HCT116 (cell line): ENCODE measurements around the gene DOCK3. TPM values are rescaled to one million over a fixed set of nuclear protein-coding genes. Genes with fewer than 3 reads are reported as not detected.

Source experiments
- ATAC-seq: fragments of 200-7000 bp; cut with Tn5 transposase; 2 replicates; pipeline ENCODE4 v1.9.1; 2020; ENCODE audit warnings: mild to moderate bottlenecking, moderate library complexity
- BruUV-seq: library from RNA; stranded (reverse); fragments of 400-500 nt; replicated peaks from 2 replicates; lab custom pipeline; 2021; lab: Mats Ljungman, UMichigan
- CTCF ChIA-PET: fragments of 300-600 bp; sonication (Branson Sonifier 250); formaldehyde crosslinking; loops from one replicate; lab custom pipeline; 2021; ENCODE audit warnings: antibody characterized with exemption; lab: Charles Lee
- POLR2A ChIA-PET: fragments of 300-600, 350-600 bp; sonication (Branson Sonifier 250); formaldehyde crosslinking; loops from one replicate; lab custom pipeline; 2021; ENCODE audit warnings: antibody characterized with exemption; lab: Charles Lee
- RAD21 ChIA-PET, 2 experiments: fragments of 300-600 bp; sonication (Branson Sonifier 250); formaldehyde crosslinking; loops; one replicate each; lab custom pipeline; 2023; ENCODE audit warnings: low total read pairs in 2 of 2; ENCODE audit not compliant: uncharacterized antibody in 2 of 2, unreplicated experiment in 2 of 2, low non-redundant PET in 1 of 2; lab: Charles Lee
- DNase-seq: peaks from one replicate; pipeline ENCODE4 v3.0.0-alpha.2; 2010; ENCODE audit warnings: low read depth, low spot score
- H2AFZ ChIP-seq: fragments of 200-600 bp; shearing (Covaris generic), sonication (generic); 2 replicates; pipeline ENCODE4 v1.6.1; 2017; ENCODE audit warnings: low read depth, mixed run types, mixed read lengths, antibody characterized with exemption, low read length; ENCODE audit not compliant: poor library complexity, severe bottlenecking
- H3K27ac ChIP-seq: 2 replicates; pipeline ENCODE4 v1.5.1; 2012; ENCODE audit warnings: low read depth, low read length
- H3K27me3 ChIP-seq: fragments of 200-600 bp; sonication (generic); 2 replicates; pipeline ENCODE4 v1.6.1; 2016; ENCODE audit warnings: mixed run types, low read length, mixed read lengths; ENCODE audit not compliant: insufficient read depth
- H3K36me3 ChIP-seq, 2 experiments: fragments of 200-500 bp in 1 of 2; fragments of 200-600 bp in 1 of 2; sonication (Bioruptor generic) in 1 of 2; sonication (generic) in 1 of 2; 2 replicates each; pipeline versions ENCODE4 v1.5.1 to v1.6.1; 2014 to 2016; ENCODE audit warnings: low read length in 2 of 2, inconsistent platforms in 1 of 2, mixed read lengths in 1 of 2, mixed run types in 1 of 2; ENCODE audit not compliant: insufficient read depth in 2 of 2, control insufficient read depth in 1 of 2
- H3K4me1 ChIP-seq, 2 experiments: fragments of 200-600 bp in 1 of 2; sonication (generic) in 1 of 2; 2 replicates each; pipeline versions ENCODE4 v1.5.1 to v1.6.1; 2012 to 2017; ENCODE audit warnings: low read length in 2 of 2, inconsistent platforms in 1 of 2, mild to moderate bottlenecking in 1 of 2, mixed read lengths in 1 of 2, mixed run types in 1 of 2, moderate library complexity in 1 of 2; ENCODE audit not compliant: insufficient read depth in 2 of 2, control insufficient read depth in 1 of 2
- H3K4me2 ChIP-seq: fragments of 200-600 bp; sonication (generic); 2 replicates; pipeline ENCODE4 v1.6.1; 2017; ENCODE audit warnings: mixed run types, low read length, mixed read lengths
- H3K4me3 ChIP-seq, 2 experiments: fragments of 200-600 bp in 1 of 2; sonication (generic) in 1 of 2; replicated peaks in 1 of 2; 2 replicates each; pipeline ENCODE4 v1.5.1; 2011 to 2016; ENCODE audit warnings: low read length in 2 of 2, control low read depth in 1 of 2, low read depth in 1 of 2, mild to moderate bottlenecking in 1 of 2, mixed read lengths in 1 of 2, mixed run types in 1 of 2
- H3K79me2 ChIP-seq: fragments of 200-600 bp; sonication (generic); 2 replicates; pipeline ENCODE4 v1.6.1; 2017; ENCODE audit warnings: mild to moderate bottlenecking, mixed run types, low read length, moderate library complexity, mixed read lengths; ENCODE audit not compliant: insufficient read depth
- H3K9ac ChIP-seq: fragments of 200-600 bp; sonication (generic); 2 replicates; pipeline ENCODE4 v1.6.1; 2016; ENCODE audit warnings: low read length, mixed read lengths
- H3K9me2 ChIP-seq: fragments of 200-600 bp; sonication (generic), shearing (Covaris generic); 2 replicates; pipeline ENCODE4 v1.6.1; 2017; ENCODE audit warnings: mixed run types, mild to moderate bottlenecking, moderate library complexity; ENCODE audit not compliant: insufficient read depth
- H3K9me3 ChIP-seq, 2 experiments: fragments of 200-500 bp in 1 of 2; fragments of 200-600 bp in 1 of 2; sonication (Bioruptor generic) in 1 of 2; sonication (generic) in 1 of 2; 2 replicates each; pipeline ENCODE4 v1.6.1; 2014 to 2017; ENCODE audit warnings: low read length in 2 of 2, mixed read lengths in 2 of 2, inconsistent platforms in 1 of 2, low read depth in 1 of 2, mild to moderate bottlenecking in 1 of 2, mixed run types in 1 of 2, moderate library complexity in 1 of 2; ENCODE audit not compliant: control insufficient read depth in 1 of 2, insufficient read depth in 1 of 2
- H4K20me1 ChIP-seq: fragments of 200-600 bp; sonication (generic), shearing (Covaris generic); 2 replicates; pipeline ENCODE4 v1.6.1; 2017; ENCODE audit warnings: mixed run types, mild to moderate bottlenecking, moderate library complexity; ENCODE audit not compliant: insufficient read depth
- CEBPB ChIP-seq: IDR thresholded peaks from 2 replicates; pipeline ENCODE4 v1.6.1; 2012; ENCODE audit warnings: low read depth
- EGR1 ChIP-seq: IDR thresholded peaks from 2 replicates; pipeline ENCODE4 v1.6.1; 2012; ENCODE audit warnings: low read depth
- EZH2phosphoT487 ChIP-seq: fragments of 200-600 bp; IDR thresholded peaks from 2 replicates; pipeline ENCODE4 v1.6.1; 2018; ENCODE audit warnings: antibody characterized with exemption, borderline replicate concordance
- POLR2A ChIP-seq: IDR thresholded peaks from 2 replicates; pipeline ENCODE4 v1.7.0; 2011; ENCODE audit warnings: borderline replicate concordance; ENCODE audit not compliant: insufficient read depth, insufficient read length; ENCODE audit errors: extremely low read depth
- POLR2AphosphoS5 ChIP-seq: IDR thresholded peaks from 2 replicates; pipeline ENCODE4 v1.6.1; 2011; ENCODE audit warnings: mild to moderate bottlenecking, low read depth, low read length, moderate library complexity
- RAD21 ChIP-seq: IDR thresholded peaks from 2 replicates; pipeline ENCODE4 v1.6.1; 2012; ENCODE audit warnings: low read depth, mild to moderate bottlenecking
- SIN3A ChIP-seq: IDR thresholded peaks from 2 replicates; pipeline ENCODE4 v1.6.1; 2012; ENCODE audit warnings: low read depth
- SRF ChIP-seq: IDR thresholded peaks from 2 replicates; pipeline ENCODE4 v1.6.1; 2012; ENCODE audit warnings: low read depth
- YY1 ChIP-seq: IDR thresholded peaks from 2 replicates; pipeline ENCODE4 v1.6.1; 2011; ENCODE audit warnings: low read length, low read depth, moderate library complexity, mild to moderate bottlenecking; ENCODE audit not compliant: insufficient replicate concordance; ENCODE audit errors: extremely low read depth
- intact Hi-C: fragments of 100-400 bp; cut with micrococcal nuclease; formaldehyde crosslinking; loops from 2 replicates; pipeline ENCODE4 v1.10.0; 2022
- total RNA-seq: library from RNA; stranded (reverse); gene quantifications from one replicate; pipeline ENCODE4 v1.2.1, GENCODE V29; 2021; ENCODE audit not compliant: unreplicated experiment
- TF ChIP-seq, protein P1 (sequence below): IDR thresholded peaks from 2 replicates; pipeline ENCODE4 v1.6.1; 2012
- TF ChIP-seq, protein P2 (sequence below), 3 experiments: fragments of 200-600 bp in 1 of 3; sonication (generic) in 1 of 3; IDR thresholded peaks in 2 of 3; conservative IDR thresholded peaks in 1 of 3; 2 replicates each; pipeline ENCODE4 v1.5.1; 2012 to 2017; ENCODE audit warnings: low read depth in 2 of 3, low read length in 2 of 3, antibody characterized with exemption in 1 of 3, borderline replicate concordance in 1 of 3, control low read depth in 1 of 3, mild to moderate bottlenecking in 1 of 3, mixed read lengths in 1 of 3, mixed run types in 1 of 3, moderate library complexity in 1 of 3; ENCODE audit not compliant: insufficient read depth in 1 of 3
- TF ChIP-seq, protein P3 (sequence below): IDR thresholded peaks from 2 replicates; pipeline ENCODE4 v1.6.1; 2012

Gene DOCK3
- total RNA-seq, 1 experiment from 2014 or later: 4.2 TPM

DNA sequence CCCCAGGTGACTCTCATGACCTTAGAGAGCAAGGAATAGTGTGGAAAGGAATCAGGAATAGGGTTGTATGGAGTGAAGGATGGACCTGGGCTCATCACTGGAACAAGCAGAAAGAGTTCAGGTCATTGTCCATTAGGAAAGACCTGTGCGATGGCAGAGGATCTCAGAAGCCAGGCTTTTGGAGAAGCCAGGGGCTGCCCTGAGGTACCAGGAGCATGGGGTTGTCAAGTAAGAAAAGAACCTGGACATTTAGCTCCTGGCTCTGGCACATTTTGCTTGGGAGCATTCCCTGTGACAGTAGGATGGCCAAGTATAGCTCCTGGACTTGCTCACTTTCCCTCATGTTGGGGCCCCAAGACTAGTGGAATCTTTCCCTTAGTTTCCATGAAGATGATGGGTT lies 657.4 kb downstream of the DOCK3 start:
- TF ChIP-seq POLR2AphosphoS5 (no peak), CEBPB (no peak), RAD21 (no peak), SIN3A (no peak), EZH2phosphoT487 (no peak), POLR2A (no peak), SRF (no peak), EGR1 (no peak), YY1 (no peak)
- TF ChIP-seq, protein P1, sequence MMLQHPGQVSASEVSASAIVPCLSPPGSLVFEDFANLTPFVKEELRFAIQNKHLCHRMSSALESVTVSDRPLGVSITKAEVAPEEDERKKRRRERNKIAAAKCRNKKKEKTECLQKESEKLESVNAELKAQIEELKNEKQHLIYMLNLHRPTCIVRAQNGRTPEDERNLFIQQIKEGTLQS: no peak
- TF ChIP-seq, protein P2, sequence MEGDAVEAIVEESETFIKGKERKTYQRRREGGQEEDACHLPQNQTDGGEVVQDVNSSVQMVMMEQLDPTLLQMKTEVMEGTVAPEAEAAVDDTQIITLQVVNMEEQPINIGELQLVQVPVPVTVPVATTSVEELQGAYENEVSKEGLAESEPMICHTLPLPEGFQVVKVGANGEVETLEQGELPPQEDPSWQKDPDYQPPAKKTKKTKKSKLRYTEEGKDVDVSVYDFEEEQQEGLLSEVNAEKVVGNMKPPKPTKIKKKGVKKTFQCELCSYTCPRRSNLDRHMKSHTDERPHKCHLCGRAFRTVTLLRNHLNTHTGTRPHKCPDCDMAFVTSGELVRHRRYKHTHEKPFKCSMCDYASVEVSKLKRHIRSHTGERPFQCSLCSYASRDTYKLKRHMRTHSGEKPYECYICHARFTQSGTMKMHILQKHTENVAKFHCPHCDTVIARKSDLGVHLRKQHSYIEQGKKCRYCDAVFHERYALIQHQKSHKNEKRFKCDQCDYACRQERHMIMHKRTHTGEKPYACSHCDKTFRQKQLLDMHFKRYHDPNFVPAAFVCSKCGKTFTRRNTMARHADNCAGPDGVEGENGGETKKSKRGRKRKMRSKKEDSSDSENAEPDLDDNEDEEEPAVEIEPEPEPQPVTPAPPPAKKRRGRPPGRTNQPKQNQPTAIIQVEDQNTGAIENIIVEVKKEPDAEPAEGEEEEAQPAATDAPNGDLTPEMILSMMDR (IDR thresholded peaks at IDR 0.05 in 2 of 3, conservative IDR thresholded peaks at IDR 0.05 in 1 of 3; ENCODE audit: borderline replicate concordance in 1 of 3, insufficient read depth in 1 of 3, low read depth in 2 of 3, low read length in 2 of 3): no peak
- TF ChIP-seq, protein P3, sequence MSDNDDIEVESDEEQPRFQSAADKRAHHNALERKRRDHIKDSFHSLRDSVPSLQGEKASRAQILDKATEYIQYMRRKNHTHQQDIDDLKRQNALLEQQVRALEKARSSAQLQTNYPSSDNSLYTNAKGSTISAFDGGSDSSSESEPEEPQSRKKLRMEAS: no peak
- TF ChIP-seq, all 23 proteins: peak for 0
- Histone ChIP-seq H4K20me1 (no peaks in the 10 kb centered on the region), H3K9ac (no peak overlapping the region), H3K4me1 (no peaks in the 10 kb centered on the region), H2AFZ (no peak overlapping the region), H3K4me3 (no peak overlapping the region), H3K27ac (no peak overlapping the region), H3K27me3 (no peaks in the 10 kb centered on the region), H3K36me3 (no peaks in the 10 kb centered on the region), H3K79me2 (no peaks in the 10 kb centered on the region), H3K9me2 (no peaks in the 10 kb centered on the region), H3K9me3 (no peaks in the 10 kb centered on the region), H3K4me2 (no peak overlapping the region)
- POLR2A ChIA-PET: no interaction called here
- CTCF ChIA-PET: no interaction called here
- RAD21 ChIA-PET: no interaction called here
- intact Hi-C loops: no loop called here
- DNase-seq: no peak
- no TSS peak for BruUV-seq
- no peak for ATAC-seq
